OCI-LY3 (cell line): ENCODE data around the gene ACTL10.

Experiments
- CTCF ChIP-seq: fragments of 200-600, 300-600 bp; sonication (generic); IDR thresholded peaks from 2 replicates; pipeline ENCODE4 v1.5.1; 2014; ENCODE audit warnings: antibody characterized with exemption, low read length, low read depth
- EZH2phosphoT487 ChIP-seq: fragments of 200-600 bp; shearing (Covaris generic); IDR thresholded peaks from 2 replicates; pipeline ENCODE4 v1.6.1; 2018; ENCODE audit warnings: antibody characterized with exemption, mixed run types, low read depth

GRCh38 chr20:33659341-33660034 lies 7.3 kb upstream of the ACTL10 start:
- TF ChIP-seq CTCF (no peak), EZH2phosphoT487 (no peak)
